OCI-LY3 (cell line): ENCODE measurements around the gene SHROOM4.

ENCODE experiments used
- H2AFZ ChIP-seq: fragments of 200-600, 300-600 bp; shearing (Covaris generic); 2 replicates; pipeline ENCODE4 v1.6.0; 2014; ENCODE audit warnings: antibody characterized with exemption, low read depth, low read length
- H3K27ac ChIP-seq: fragments of 200-600, 300-600 bp; sonication (generic); 2 replicates; pipeline ENCODE4 v1.5.1; 2014; ENCODE audit warnings: mild to moderate bottlenecking, low read length, moderate library complexity, mixed read lengths
- H3K27me3 ChIP-seq: fragments of 200-600, 300-600 bp; sonication (generic); 2 replicates; pipeline ENCODE4 v1.6.1; 2014; ENCODE audit warnings: low read depth, low read length, mixed read lengths
- H3K36me3 ChIP-seq: fragments of 200-600, 300-600 bp; sonication (generic); replicated peaks from 2 replicates; pipeline ENCODE3; 2014; ENCODE audit warnings: low read depth, low read length, mixed read lengths
- H3K4me1 ChIP-seq: fragments of 300-600, 200-600 bp; sonication (generic); 2 replicates; pipeline ENCODE4 v1.6.1; 2014; ENCODE audit warnings: low read length, mixed read lengths
- H3K4me2 ChIP-seq: fragments of 200-600, 300-600 bp; sonication (generic); 2 replicates; pipeline ENCODE4 v1.6.1; 2014; ENCODE audit warnings: low read length, mixed read lengths
- H3K4me3 ChIP-seq: fragments of 300-600, 200-600 bp; sonication (generic); 2 replicates; pipeline ENCODE4 v1.5.1; 2014; ENCODE audit warnings: antibody characterized with exemption, mild to moderate bottlenecking, low read length, moderate library complexity
- H3K79me2 ChIP-seq: fragments of 300-600, 200-600 bp; shearing (Covaris generic); 2 replicates; pipeline ENCODE4 v1.6.1; 2014; ENCODE audit warnings: mild to moderate bottlenecking, low read length, mixed read lengths
- H3K9ac ChIP-seq: fragments of 300-600, 200-600 bp; shearing (Covaris generic); 2 replicates; pipeline ENCODE4 v1.6.0; 2014; ENCODE audit warnings: mild to moderate bottlenecking, low read length, moderate library complexity
- H3K9me3 ChIP-seq: fragments of 200-600, 300-600 bp; shearing (Covaris generic); 2 replicates; pipeline ENCODE4 v1.6.1; 2014; ENCODE audit warnings: low read length, mixed read lengths; ENCODE audit not compliant: insufficient read depth
- H4K20me1 ChIP-seq: fragments of 200-600, 300-600 bp; sonication (generic); 2 replicates; pipeline ENCODE4 v1.6.1; 2016; ENCODE audit warnings: low read length, mixed read lengths; ENCODE audit not compliant: insufficient read depth
- EZH2phosphoT487 ChIP-seq: fragments of 200-600 bp; shearing (Covaris generic); IDR thresholded peaks from 2 replicates; pipeline ENCODE4 v1.6.1; 2018; ENCODE audit warnings: antibody characterized with exemption, mixed run types, low read depth
- TF ChIP-seq, protein P1 (sequence below): fragments of 200-600, 300-600 bp; sonication (generic); IDR thresholded peaks from 2 replicates; pipeline ENCODE4 v1.5.1; 2014; ENCODE audit warnings: antibody characterized with exemption, low read length, low read depth

SHROOM4 gene

DNA sequence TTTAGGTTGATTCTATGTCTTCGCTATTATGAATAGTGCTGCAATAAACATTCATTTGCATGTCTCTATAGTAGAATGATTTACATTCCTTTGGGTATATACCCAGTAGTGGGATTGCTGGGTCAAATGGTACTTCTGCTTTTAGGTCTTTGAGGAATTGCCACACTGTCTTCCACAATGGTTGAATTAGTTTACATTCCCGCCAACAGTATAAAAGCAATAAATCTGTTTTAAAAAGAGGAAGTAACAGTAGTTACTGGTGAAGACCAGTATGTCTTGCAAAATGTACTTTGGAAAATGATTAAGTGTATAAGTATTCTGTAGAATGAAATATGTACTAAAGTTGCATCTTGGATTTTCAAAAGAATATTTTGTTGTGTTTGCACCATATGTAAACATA is 77.3 kb downstream of the SHROOM4 start:
- Histone ChIP-seq H3K27me3 (no peaks in the 10 kb centered on the region), H3K27ac (no peak overlapping the region), H3K9ac (no peak overlapping the region), H3K79me2 (no peaks in the 10 kb centered on the region), H3K4me1 (no peaks in the 10 kb centered on the region), H3K4me3 (no peak overlapping the region), H2AFZ (no peak overlapping the region), H3K9me3 (no peaks in the 10 kb centered on the region), H4K20me1 (no peaks in the 10 kb centered on the region), H3K36me3 (no peaks in the 10 kb centered on the region), H3K4me2 (no peak overlapping the region)
- TF ChIP-seq, protein P1, sequence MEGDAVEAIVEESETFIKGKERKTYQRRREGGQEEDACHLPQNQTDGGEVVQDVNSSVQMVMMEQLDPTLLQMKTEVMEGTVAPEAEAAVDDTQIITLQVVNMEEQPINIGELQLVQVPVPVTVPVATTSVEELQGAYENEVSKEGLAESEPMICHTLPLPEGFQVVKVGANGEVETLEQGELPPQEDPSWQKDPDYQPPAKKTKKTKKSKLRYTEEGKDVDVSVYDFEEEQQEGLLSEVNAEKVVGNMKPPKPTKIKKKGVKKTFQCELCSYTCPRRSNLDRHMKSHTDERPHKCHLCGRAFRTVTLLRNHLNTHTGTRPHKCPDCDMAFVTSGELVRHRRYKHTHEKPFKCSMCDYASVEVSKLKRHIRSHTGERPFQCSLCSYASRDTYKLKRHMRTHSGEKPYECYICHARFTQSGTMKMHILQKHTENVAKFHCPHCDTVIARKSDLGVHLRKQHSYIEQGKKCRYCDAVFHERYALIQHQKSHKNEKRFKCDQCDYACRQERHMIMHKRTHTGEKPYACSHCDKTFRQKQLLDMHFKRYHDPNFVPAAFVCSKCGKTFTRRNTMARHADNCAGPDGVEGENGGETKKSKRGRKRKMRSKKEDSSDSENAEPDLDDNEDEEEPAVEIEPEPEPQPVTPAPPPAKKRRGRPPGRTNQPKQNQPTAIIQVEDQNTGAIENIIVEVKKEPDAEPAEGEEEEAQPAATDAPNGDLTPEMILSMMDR: no peak
- no peak for TF ChIP-seq EZH2phosphoT487

DNA sequence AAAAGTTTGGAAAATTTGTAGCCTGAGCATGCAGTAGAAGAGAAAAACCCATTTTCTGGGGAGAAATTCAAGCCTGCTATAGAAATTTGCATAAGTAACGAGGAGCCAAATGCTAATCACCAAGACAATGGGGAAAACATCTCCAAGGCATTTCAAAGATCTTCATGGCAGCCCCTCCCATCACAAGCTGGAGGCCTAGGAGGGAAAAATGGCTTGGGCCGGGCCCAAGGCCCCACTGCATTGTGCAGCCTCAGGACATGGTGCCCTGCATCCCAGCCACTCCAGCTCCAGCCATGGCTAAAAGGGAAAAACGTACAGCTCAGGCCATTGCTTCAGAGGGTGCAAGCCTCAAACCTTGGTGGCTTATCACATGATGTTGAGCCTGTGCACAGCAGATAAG is 87.7 kb downstream of the SHROOM4 start:
- no peak for TF ChIP-seq EZH2phosphoT487
- TF ChIP-seq, protein P1: no peak
- Histone ChIP-seq H3K9me3 (no peaks in the 10 kb centered on the region), H3K4me1 (no peaks in the 10 kb centered on the region), H3K9ac (no peak overlapping the region), H3K4me3 (no peak overlapping the region), H3K27ac (no peak overlapping the region), H3K4me2 (no peak overlapping the region), H3K36me3 (no peaks in the 10 kb centered on the region), H4K20me1 (no peaks in the 10 kb centered on the region), H3K27me3 (no peaks in the 10 kb centered on the region), H3K79me2 (no peaks in the 10 kb centered on the region), H2AFZ (no peak overlapping the region)

GRCh38 chrX:50725310-50725709 is 88.7 kb downstream of the SHROOM4 start:
- H3K4me1 ChIP-seq: no peaks in the 10 kb centered on the region
- no peak overlapping the region for H3K4me3 ChIP-seq
- no peak overlapping the region for H3K27ac ChIP-seq
- H3K4me2 ChIP-seq: no peak overlapping the region
- no peaks in the 10 kb centered on the region for H4K20me1 ChIP-seq
- H3K79me2 ChIP-seq: no peaks in the 10 kb centered on the region
- TF ChIP-seq, protein P1: no peak
- TF ChIP-seq EZH2phosphoT487: no peak
- H3K36me3 ChIP-seq: no peaks in the 10 kb centered on the region
- H3K9me3 ChIP-seq: no peaks in the 10 kb centered on the region
- H3K27me3 ChIP-seq: no peaks in the 10 kb centered on the region
- H3K9ac ChIP-seq: no peak overlapping the region
- H2AFZ ChIP-seq: no peak overlapping the region

GRCh38 chrX:50723006-50723405 is 91.0 kb downstream of the SHROOM4 start:
- no peak overlapping the region for H2AFZ ChIP-seq
- no peaks in the 10 kb centered on the region for H4K20me1 ChIP-seq
- no peaks in the 10 kb centered on the region for H3K27me3 ChIP-seq
- H3K36me3 ChIP-seq: no peaks in the 10 kb centered on the region
- no peak overlapping the region for H3K27ac ChIP-seq
- no peaks in the 10 kb centered on the region for H3K79me2 ChIP-seq
- H3K4me1 ChIP-seq: no peaks in the 10 kb centered on the region
- no peaks in the 10 kb centered on the region for H3K9me3 ChIP-seq
- H3K9ac ChIP-seq: no peak overlapping the region
- TF ChIP-seq, protein P1: no peak
- no peak for TF ChIP-seq EZH2phosphoT487
- H3K4me2 ChIP-seq: no peak overlapping the region
- H3K4me3 ChIP-seq: no peak overlapping the region
